Esophagus muscularis mucosa (tissue), 3 donors: Measurements from ENCODE around the gene PLEKHA3.

Source experiments
- CTCF ChIP-seq, 3 experiments: fragments of 200-600 bp in 2 of 3; fragments of 450-650 bp in 1 of 3; sonication (generic) in 2 of 3; IDR thresholded peaks; one replicate each; pipeline ENCODE4 v1.5.1; 2017 to 2019; ENCODE audit warnings: antibody characterized with exemption in 3 of 3, mild to moderate bottlenecking in 2 of 3, moderate library complexity in 1 of 3
- EP300 ChIP-seq: sonication (generic); formaldehyde crosslinking; IDR thresholded peaks from one replicate; pipeline ENCODE4 v1.6.1; 2017; ENCODE audit warnings: antibody characterized with exemption

- TF ChIP-seq EP300 (no peak), CTCF (IDR thresholded peaks at IDR 0.05) (no peak)
Observed at GRCh38 chr2:178469219-178469849, 10.9 kb upstream of the PLEKHA3 start.
